GM12878 (cell line): ENCODE data around the gene ADGRF4. TPM values are rescaled to one million over a fixed set of nuclear protein-coding genes. Genes with fewer than 3 reads are reported as not detected.

Experiments
- ATAC-seq: fragments of 200-7000 bp; cut with Tn5 transposase; 3 replicates; pipeline ENCODE4 v1.9.1; 2020; ENCODE audit warnings: mild to moderate bottlenecking, moderate library complexity
- BruUV-seq: library from RNA; stranded (reverse); fragments of 400-500 nt; replicated peaks from 2 replicates; lab custom pipeline; 2021; lab: Mats Ljungman, UMichigan
- CTCF ChIA-PET: fragments of 300-600 bp; sonication (Branson Sonifier 250); formaldehyde crosslinking; extraction: SDS; loops from one replicate; lab custom pipeline; 2021; ENCODE audit warnings: inconsistent platforms; lab: Yijun Ruan, JAX
- POLR2A ChIA-PET: fragments of 350-600 bp; formaldehyde crosslinking; extraction: SDS; loops from one replicate; lab custom pipeline; 2021; ENCODE audit warnings: inconsistent platforms; lab: Charles Lee
- RAD21 ChIA-PET: fragments of 300-600 bp; sonication (Branson Sonifier 250); formaldehyde crosslinking; loops from one replicate; lab custom pipeline; 2023; ENCODE audit warnings: antibody characterized with exemption; ENCODE audit not compliant: unreplicated experiment; lab: Charles Lee
- SMC1A ChIA-PET: fragments of 300-600 bp; sonication (Branson Sonifier 250); formaldehyde crosslinking; loops from one replicate; lab custom pipeline; 2023; ENCODE audit not compliant: unreplicated experiment, uncharacterized antibody; lab: Charles Lee
- DNase-seq: peaks from one replicate; pipeline ENCODE4 v3.0.0-alpha.2; 2011; ENCODE audit warnings: low read depth, low spot score
- FAIRE-seq: peaks from 3 replicates; lab custom pipeline; 2011; peaks lifted over from hg19 to GRCh38; lab: Jason Lieb, UNC
- H2AFZ ChIP-seq: 2 replicates; pipeline ENCODE4 v1.6.0; 2011; ENCODE audit warnings: low read depth, low read length, control low read depth; ENCODE audit not compliant: control insufficient read depth
- H3K27ac ChIP-seq: 2 replicates; pipeline ENCODE4 v1.5.1; 2011; ENCODE audit warnings: control low read depth; ENCODE audit not compliant: control insufficient read depth, insufficient read depth
- H3K27me3 ChIP-seq, 2 experiments: replicated peaks in 1 of 2; 2 replicates each; pipeline versions ENCODE4 v1.6.0 to v1.6.1; 2011; ENCODE audit warnings: low read length in 1 of 2; ENCODE audit not compliant: control insufficient read depth in 2 of 2, insufficient read depth in 2 of 2
- H3K36me3 ChIP-seq, 2 experiments: 2 replicates each; pipeline ENCODE4 v1.5.1; 2011; ENCODE audit warnings: low read length in 1 of 2; ENCODE audit not compliant: control insufficient read depth in 2 of 2, insufficient read depth in 2 of 2
- H3K4me1 ChIP-seq: 2 replicates; pipeline ENCODE4 v1.6.1; 2011; ENCODE audit warnings: mild to moderate bottlenecking, low read length, moderate library complexity, mixed read lengths; ENCODE audit not compliant: control insufficient read depth, insufficient read depth
- H3K4me2 ChIP-seq: 2 replicates; pipeline ENCODE4 v1.6.0; 2011; ENCODE audit warnings: control low read depth; ENCODE audit not compliant: control insufficient read depth, insufficient read depth
- H3K4me3 ChIP-seq: fragments of 200-600 bp; sonication (generic); 2 replicates; pipeline ENCODE4 v1.5.1; 2016
- H3K79me2 ChIP-seq: 2 replicates; pipeline ENCODE4 v1.6.0; 2011; ENCODE audit warnings: low read length; ENCODE audit not compliant: control insufficient read depth, insufficient read depth
- H3K9ac ChIP-seq: 2 replicates; pipeline ENCODE4 v1.8.0; 2011; ENCODE audit warnings: low read length, control low read depth, mixed read lengths; ENCODE audit not compliant: control insufficient read depth, insufficient read depth
- H3K9me3 ChIP-seq: replicated peaks from 3 replicates; pipeline ENCODE4 v1.5.1; 2011; ENCODE audit warnings: mild to moderate bottlenecking, low read length; ENCODE audit not compliant: control insufficient read depth, insufficient read depth
- H4K20me1 ChIP-seq: 2 replicates; pipeline ENCODE4 v1.6.0; 2011; ENCODE audit not compliant: control insufficient read depth, insufficient read depth
- ASH2L ChIP-seq: fragments of 300-600, 200-600 bp; sonication (generic); IDR thresholded peaks from 2 replicates; pipeline ENCODE4 v1.6.1; 2017; ENCODE audit warnings: low read depth, mild to moderate bottlenecking, borderline replicate concordance
- ATF2 ChIP-seq: IDR thresholded peaks from 2 replicates; pipeline ENCODE4 v1.6.1; 2012; ENCODE audit warnings: low read length, inconsistent platforms
- CHD4 ChIP-seq: fragments of 200-600 bp; sonication (generic); IDR thresholded peaks from 2 replicates; pipeline ENCODE4 v1.6.1; 2016; ENCODE audit warnings: mild to moderate bottlenecking
- E2F8 ChIP-seq: fragments of 450-650 bp; IDR thresholded peaks from 2 replicates; pipeline ENCODE4 v1.6.1; 2018; ENCODE audit warnings: mild to moderate bottlenecking, low read depth, moderate library complexity; ENCODE audit not compliant: partially characterized antibody
- IRF3 ChIP-seq: fragments of 450-650 bp; IDR thresholded peaks from 2 replicates; pipeline ENCODE4 v1.6.1; 2014; ENCODE audit warnings: mild to moderate bottlenecking
- JUNB ChIP-seq: IDR thresholded peaks from 2 replicates; pipeline ENCODE4 v1.6.1; 2016; ENCODE audit warnings: antibody characterized with exemption, mild to moderate bottlenecking
- MTA3 ChIP-seq: IDR thresholded peaks from 2 replicates; pipeline ENCODE4 v1.6.1; 2012; ENCODE audit warnings: low read length, inconsistent platforms, borderline replicate concordance
- NBN ChIP-seq: fragments of 450-650 bp; IDR thresholded peaks from 2 replicates; pipeline ENCODE4 v1.6.1; 2016
- NFYA ChIP-seq: IDR thresholded peaks from 2 replicates; pipeline ENCODE4 v1.6.1; 2011; ENCODE audit warnings: low read depth, mild to moderate bottlenecking, low read length, improper control_type of control experiment, borderline replicate concordance
- NRF1 ChIP-seq: conservative IDR thresholded peaks from 2 replicates; pipeline ENCODE4 v1.6.1; 2011; ENCODE audit warnings: mild to moderate bottlenecking, low read depth, low read length, improper control_type of control experiment
- SRF ChIP-seq, 2 experiments: IDR thresholded peaks; 2 replicates each; pipeline ENCODE4 v1.6.1; 2011; ENCODE audit warnings: low read depth in 2 of 2, low read length in 2 of 2, mild to moderate bottlenecking in 1 of 2, moderate library complexity in 1 of 2
- USF2 ChIP-seq: IDR thresholded peaks from 2 replicates; pipeline ENCODE4 v1.6.1; 2011; ENCODE audit warnings: low read depth, low read length, improper control_type of control experiment, borderline replicate concordance
- YBX1 ChIP-seq: fragments of 450-650 bp; IDR thresholded peaks from 2 replicates; pipeline ENCODE4 v1.6.1; 2016; ENCODE audit warnings: antibody characterized with exemption
- ZNF207 ChIP-seq: fragments of 450-650 bp; IDR thresholded peaks from 2 replicates; pipeline ENCODE4 v1.6.1; 2014; ENCODE audit warnings: antibody characterized with exemption, mild to moderate bottlenecking, borderline replicate concordance
- ZNF274 ChIP-seq: IDR thresholded peaks from one replicate; pipeline ENCODE4 v1.8.0; 2011; ENCODE audit not compliant: insufficient read length, insufficient read depth
- ZSCAN29 ChIP-seq: fragments of 450-650 bp; IDR thresholded peaks from 2 replicates; pipeline ENCODE4 v1.6.1; 2017; ENCODE audit warnings: mild to moderate bottlenecking, moderate library complexity
- WGBS: methylation state at CpG from one replicate; pipeline ENCODE4 v1.1.6; 2016; ENCODE audit warnings: low lambda C conversion rate; ENCODE audit not compliant: insufficient replicate concordance, insufficient coverage; ENCODE audit errors: missing lambda C conversion rate; 5-methylcytosine and 5-hydroxymethylcytosine counted together
- in situ Hi-C: fragments of 300-500 bp; cut with MboI; formaldehyde crosslinking; loops from 9 replicates; pipeline ENCODE4 v1.14.3; 2018; ENCODE audit warnings: mixed read lengths
- intact Hi-C: fragments of 100-400 bp; cut with micrococcal nuclease; formaldehyde crosslinking; loops from one replicate; pipeline ENCODE4 v1.14.2; 2022; ENCODE audit not compliant: unreplicated experiment
- polyA plus RNA-seq, 11 experiments: library from polyadenylated mRNA; depleted of rRNA in 4 of 11; unstranded in 6 of 11; stranded (reverse) in 5 of 11; fragments of >200 nt; fragmentation: Nextera tagmentation in 4 of 11; fragmentation: Illumina TruSeq in 1 of 11; extraction: Ambion mirVana in 4 of 11; extraction: Trizol in 1 of 11; gene quantifications; 1 replicate in 1 of 11; 2 replicates in 10 of 11; pipeline versions ENCODE4 v1.2.1 to v1.2.3, GENCODE V29; 2011 to 2016; ENCODE audit warnings: inconsistent platforms in 2 of 11, missing spikeins in 2 of 11, low read depth in 1 of 11
- total RNA-seq, 4 experiments: library from RNA; depleted of rRNA in 3 of 4; stranded (reverse); fragments of >200 nt in 3 of 4; fragmentation: Illumina TruSeq in 1 of 4; extraction: Trizol in 1 of 4; gene quantifications; 2 replicates each; pipeline versions ENCODE4 v1.2.1 to v1.2.3, GENCODE V29; 2013 to 2021

The ADGRF4 gene
- total and polyA plus RNA-seq, 10 of the 15 experiments (the other 5 are each of a cell fraction or from before 2014, with no cell fraction given) = 0.04 to 0.12 (median 0.06) TPM; not detected in 5

GRCh38 chr6:47690791-47691190, 7.6 kb upstream of the ADGRF4 start (continued):
- TF ChIP-seq IRF3 (no peak), NBN (no peak), MTA3 (no peak), ZSCAN29 (no peak), JUNB (no peak), NFYA (no peak), ASH2L (no peak)

- no TSS peak for BruUV-seq
- H3K9ac ChIP-seq = no peak overlapping the region
- intact Hi-C loops = no loop called here
- no peak overlapping the region for H3K4me3 ChIP-seq
- H3K4me2 ChIP-seq = no peak overlapping the region
- in situ Hi-C loops = no loop called here
- SMC1A ChIA-PET = interaction anchor here (1.4 kb wide), 1 partner anchor 67 kb away, joined by 5 read pairs; no protein-coding TSS in a partner anchor
- no peaks in the 10 kb centered on the region for H3K27me3 ChIP-seq
- H3K9me3 ChIP-seq = no peaks in the 10 kb centered on the region; the same call in 2 of the 3 replicates
- H3K27ac ChIP-seq = no peak overlapping the region
- H3K36me3 ChIP-seq = no peaks in the 10 kb centered on the region
- WGBS = 57% methylated on average over 2 of the region's 2 CpGs
- H2AFZ ChIP-seq = no peak overlapping the region
- H4K20me1 ChIP-seq = no peaks in the 10 kb centered on the region
- POLR2A ChIA-PET = no interaction called here
- RAD21 ChIA-PET = no interaction called here
- FAIRE-seq (no peak), DNase-seq (no peak), ATAC-seq (no peak)
- CTCF ChIA-PET = no interaction called here
- TF ChIP-seq ASH2L (no peak), NRF1 (no peak), SRF (IDR thresholded peaks at IDR 0.05; ENCODE audit: low read depth in 2 of 2, low read length in 2 of 2) (no peak), YBX1 (no peak), E2F8 (no peak), ZNF274 (no peak), ZNF207 (no peak), ATF2 (no peak), USF2 (no peak), CHD4 (no peak), JUNB (no peak)
- no peaks in the 10 kb centered on the region for H3K79me2 ChIP-seq
- H3K4me1 ChIP-seq = peaks cover 4% of the 10 kb centered on the region
These were observed 455 bp upstream of the ADGRF4 start for GRCh38 chr6:47697925-47698324.
